ENCODE measurements around the gene IP6K3.

The IP6K3 gene

DNA sequence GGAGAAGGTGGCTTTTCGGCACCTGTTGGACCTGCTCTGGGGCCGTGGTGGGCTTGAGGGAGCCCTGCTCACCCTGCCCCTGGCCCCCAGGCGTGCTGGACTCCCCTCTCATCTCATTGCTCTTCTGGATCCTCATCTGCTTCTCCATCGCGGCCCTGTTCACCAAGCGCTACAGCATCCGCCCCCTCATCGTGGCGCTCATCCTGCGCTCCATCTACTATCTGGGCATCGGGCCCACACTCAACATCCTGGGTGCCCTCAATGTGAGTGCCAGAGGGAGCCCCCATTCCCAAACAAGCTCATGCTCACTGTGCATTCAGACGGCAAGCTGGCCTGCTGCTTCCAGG lies 57.6 kb downstream of the IP6K3 start:
- no peak for DNase-seq (ENCODE audit: low spot score)

DNA sequence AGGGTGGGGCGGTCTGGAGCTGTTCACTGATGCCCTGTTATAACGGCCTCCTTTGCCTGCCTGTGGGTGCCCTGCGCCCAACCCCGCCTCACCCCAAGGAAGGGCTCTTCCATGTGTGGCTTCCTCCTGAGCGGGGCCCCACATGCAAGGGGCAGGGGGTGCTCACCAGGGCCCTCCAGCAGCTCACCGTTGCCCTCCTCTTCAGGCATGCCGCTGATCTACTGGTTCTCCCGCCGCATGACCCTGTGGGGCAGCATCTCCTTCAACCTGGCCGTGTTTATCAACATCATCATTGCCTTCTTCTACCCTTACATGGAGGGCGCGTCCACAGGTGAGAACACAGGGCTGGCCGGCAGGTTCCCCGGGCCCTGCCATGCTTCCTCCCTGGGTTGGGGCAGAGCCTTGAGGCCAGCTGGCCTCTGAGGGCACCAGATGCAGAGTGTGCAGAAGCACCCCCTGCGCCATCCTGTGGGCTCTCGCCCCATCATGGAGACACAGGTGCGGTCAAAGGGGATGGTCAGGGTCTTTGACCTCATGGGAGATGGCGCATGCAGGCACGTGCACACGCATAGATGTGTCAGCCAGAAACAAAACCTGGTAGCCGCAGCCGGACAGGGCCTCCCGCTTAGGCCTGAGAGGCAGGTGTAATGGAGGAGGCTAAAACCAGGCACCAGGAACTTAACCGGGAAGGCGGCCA lies 58.1 kb downstream of the IP6K3 start:
- DNase-seq (ENCODE audit: low spot score), result no peak

DNA sequence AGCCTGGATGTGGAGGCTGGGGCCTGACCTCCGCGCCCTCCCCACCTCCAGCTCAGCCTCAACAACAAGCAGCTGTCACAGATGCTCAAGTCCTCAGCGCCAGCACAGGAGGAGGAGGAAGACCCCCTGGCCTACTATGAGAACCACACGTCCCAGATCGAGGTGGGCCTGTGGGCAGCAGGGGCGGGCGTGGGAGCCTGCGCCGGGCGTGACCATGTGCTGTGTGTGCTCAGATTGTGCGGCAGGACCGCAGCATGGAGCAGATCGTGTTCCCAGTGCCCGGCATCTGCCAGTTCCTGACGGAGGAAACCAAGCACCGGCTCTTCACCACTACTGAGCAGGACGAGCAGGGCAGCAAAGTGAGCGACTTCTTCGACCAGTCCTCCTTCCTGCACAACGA lies 58.7 kb downstream of the IP6K3 start:
- DNase-seq (ENCODE audit: low spot score), result no peak

DNA sequence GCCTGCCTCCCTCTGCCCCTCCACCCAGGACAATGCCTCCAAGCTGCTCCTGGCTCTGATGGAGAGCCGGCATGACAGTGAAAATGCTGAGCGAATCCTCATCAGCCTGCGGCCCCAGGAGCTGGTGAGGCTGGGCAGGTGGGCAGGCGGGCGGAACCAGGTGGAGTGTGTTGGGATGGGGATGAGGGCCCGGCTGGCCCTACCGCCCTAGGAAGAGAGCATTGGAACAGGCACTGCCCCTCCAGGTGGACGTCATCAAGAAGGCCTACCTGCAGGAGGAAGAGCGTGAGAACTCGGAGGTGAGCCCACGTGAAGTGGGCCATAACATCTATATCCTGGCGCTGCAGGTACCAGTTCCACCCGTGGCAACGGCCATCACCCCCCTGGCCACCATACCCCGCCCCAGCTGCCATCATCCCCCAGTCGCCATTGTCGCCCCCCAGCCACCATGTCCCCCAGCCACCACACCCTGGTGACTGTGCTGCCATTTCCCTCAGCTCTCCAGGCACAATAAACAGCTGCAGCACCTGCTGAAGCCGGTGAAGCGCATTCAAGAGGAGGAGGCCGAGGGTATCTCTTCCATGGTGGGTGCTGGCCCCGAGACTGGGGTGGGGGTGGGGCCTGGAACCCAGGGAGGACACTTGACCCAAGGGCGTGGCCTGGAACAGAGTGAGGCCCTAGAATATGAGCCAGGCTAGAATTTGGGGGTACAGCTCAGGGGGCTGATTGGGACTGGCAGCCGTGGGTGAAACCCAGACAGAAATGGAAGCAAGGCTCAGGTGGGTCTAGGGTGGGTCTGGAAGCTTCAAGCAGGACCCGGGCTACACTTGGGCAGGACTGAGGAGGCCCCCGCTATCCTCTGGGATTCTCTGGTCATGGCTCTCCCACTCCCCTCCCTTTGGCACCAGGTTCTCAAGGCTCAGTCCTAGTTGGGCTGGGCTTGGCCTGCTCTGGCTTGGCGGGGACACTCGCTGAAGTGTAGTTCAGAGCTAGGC lies 59.4 kb downstream of the IP6K3 start:
- no peak for DNase-seq (ENCODE audit: low spot score)

DNA sequence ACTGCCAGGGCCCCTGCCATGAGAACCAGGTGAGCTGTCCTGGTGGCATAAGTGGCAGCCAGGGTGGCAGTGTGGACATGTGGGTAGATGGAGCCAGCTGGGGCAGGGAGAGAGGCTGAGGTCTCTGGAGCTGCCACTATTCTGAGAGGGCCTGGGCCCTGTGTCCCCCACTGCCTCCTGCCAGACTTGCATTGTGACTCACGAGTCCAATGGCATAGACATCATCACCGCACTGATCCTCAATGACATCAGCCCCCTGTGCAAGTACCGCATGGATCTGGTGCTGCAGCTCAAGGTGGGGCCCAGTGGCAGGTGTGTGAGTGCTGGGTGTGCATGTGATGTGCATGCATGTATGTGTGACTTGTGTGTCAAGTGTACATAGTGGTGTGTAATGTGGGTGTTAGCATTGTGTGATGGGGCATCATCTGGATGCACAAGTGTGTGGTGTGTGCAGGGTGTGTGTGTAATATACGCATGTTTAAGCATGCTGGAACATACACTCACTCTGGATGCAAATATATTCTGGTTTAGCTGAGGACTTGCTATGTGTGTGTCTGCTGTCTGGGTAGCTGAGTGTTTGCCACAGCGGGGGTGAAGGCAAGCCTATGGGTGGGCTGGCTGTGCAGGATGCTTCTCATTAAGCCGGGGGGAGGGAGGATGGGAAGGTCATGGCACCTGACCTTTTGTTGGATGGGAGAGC lies 60.3 kb downstream of the IP6K3 start:
- no peak for DNase-seq (ENCODE audit: low spot score)

DNA sequence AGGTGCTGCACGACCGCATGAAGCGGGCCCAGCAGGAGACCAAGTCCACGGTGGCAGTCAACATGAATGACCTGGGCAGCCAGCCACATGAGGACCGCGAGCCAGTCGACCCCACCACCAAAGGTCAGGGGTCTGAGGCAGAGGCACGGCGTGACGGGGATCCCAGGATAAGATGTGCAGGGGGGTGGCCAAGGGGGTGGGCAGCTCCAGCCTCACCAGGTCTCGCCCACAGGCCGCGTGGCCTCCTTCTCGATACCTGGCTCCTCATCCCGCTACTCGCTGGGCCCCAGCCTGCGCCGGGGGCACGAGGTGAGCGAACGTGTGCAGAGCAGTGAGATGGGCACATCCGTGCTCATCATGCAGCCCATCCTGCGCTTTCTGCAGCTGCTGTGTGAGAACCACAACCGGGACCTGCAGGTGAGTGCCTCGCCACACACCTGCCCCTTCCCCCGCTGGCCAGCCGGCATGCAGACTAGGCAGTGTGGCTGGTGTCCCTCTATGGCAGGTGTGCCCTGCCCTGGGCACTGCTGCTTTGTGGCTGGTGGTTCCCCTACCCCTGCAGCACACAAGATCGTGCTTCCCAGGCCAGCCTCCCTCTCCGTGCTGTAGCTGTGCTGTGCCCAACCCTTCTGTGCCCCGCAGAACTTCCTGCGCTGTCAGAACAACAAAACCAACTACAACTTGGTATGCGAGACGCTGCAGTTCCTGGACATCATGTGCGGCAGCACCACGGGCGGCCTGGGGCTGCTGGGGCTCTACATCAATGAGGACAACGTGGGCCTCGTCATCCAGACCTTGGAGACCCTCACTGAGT lies 61.1 kb downstream of the IP6K3 start:
- DNase-seq (ENCODE audit: low spot score), result no peak

DNA sequence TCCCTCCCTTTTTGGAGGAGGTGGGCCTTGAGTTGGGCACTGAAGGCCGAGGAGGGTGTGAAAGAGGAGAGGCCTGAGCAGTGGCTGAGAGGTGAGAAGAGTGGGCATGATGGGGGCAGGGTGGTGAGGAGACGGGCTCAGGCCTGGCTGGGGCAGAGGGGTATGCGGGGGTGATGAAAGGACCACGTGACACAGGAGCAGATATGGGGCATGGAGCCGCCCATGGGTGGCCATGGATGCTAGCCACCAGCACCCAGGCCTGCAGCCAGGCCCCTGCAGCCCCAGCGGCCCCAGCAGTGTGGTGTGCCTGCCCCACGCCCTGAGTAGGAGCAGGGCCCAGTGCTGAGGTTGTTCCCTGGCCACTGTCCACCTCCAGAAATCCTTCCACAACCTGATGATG lies 61.7 kb downstream of the IP6K3 start:
- DNase-seq (ENCODE audit: low spot score), result no peak

DNA sequence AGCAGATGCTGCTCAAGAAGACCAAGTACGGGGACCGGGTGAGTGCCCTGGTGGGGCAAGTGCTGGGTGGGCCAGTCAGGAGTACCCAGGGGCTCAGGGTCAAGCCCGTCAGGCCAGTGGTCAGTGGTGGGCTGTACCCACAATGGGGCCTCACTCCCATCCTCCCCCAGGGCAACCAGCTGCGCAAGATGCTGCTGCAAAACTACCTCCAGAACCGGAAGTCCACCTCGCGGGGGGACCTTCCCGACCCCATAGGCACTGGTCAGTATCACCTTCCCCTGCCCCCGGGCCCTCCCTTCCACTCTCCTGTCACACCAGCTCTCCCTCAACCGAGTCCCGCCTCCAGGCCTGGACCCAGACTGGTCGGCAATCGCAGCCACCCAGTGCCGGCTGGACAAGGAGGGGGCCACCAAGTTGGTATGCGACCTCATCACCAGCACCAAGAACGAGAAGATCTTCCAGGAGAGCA lies 62.2 kb downstream of the IP6K3 start:
- no peak for DNase-seq (ENCODE audit: low spot score)

DNA sequence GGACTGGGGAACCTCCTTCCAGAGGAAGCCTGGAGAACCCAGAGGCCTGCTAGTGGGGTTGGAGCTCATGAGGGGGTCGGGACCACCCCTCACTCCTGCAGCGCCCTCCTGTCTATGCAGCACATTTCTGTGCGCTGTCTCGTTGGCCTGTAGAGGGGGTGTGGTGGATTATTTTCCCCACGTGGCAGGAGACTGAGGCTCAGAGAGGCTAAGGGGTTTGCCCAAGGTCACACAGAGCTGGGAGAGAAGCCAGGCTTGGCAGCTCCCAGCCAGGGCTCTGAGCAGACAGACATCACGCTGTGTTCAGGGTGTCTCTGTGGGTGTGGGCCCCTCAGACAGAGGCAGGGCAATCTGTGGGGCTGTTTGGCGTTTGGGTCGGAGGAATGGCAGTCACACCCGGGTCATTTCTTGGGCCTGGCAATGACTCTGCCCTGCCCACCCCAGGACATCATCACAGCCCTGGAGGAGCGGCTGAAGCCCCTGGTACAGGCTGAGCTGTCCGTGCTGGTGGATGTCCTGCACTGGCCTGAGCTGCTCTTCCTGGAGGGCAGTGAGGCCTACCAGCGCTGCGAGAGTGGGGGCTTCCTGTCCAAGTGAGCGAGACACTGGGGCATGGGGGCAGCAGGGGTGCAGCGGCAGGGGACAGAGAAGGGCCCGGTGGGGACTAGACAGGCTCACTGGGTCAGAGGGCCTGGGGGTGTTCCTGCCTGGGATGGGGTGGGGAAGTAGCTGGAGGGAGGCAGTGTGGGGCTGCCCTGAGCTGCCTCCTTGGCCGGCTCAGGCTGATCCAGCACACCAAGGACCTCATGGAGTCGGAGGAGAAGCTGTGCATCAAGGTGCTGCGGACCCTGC lies 62.9 kb downstream of the IP6K3 start:
- no peak for DNase-seq (ENCODE audit: low spot score)

DNA sequence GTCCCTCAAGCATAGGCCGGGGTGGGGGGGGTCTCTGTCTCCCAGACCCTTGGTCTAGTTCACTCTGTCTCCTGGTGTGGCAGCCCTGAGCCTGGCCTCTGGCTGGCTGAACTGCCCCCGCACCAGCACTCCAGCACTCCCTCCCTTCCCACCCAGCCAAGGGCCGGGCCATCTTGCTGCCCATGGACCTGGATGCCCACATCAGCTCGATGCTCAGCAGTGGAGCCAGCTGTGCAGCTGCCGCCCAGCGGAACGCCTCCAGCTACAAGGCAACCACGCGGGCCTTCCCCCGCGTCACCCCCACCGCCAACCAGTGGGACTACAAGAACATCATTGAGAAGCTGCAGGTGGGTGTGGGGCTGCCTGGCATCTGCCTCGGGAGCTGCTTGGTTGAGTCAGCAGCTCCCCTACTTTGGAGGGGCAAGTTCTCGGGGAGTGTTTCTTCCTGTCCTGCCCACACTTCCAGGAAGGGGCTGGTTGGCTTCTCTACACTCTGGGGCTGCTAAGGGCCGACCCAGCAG lies 63.6 kb downstream of the IP6K3 start:
- no peak for DNase-seq (ENCODE audit: low spot score)

DNA sequence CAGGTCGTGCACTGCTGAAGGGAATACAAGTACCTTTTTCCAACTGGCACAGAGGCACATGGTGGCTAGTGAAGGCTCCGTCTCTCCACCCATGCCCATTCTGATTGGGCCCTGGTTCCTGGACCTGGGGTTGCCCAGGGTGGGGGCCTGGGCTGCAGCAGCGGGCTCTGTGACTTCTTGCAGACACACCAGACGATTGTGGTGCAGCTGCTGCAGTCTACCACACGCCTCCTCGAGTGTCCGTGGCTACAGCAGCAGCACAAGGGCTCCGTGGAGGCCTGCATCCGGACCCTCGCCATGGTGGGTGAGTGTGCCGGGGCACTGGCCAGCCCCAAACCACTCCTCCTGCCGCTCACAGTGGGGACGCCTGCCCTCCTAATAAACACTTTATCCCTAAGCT lies 64.4 kb downstream of the IP6K3 start:
- no peak for DNase-seq (ENCODE audit: low spot score)

DNA sequence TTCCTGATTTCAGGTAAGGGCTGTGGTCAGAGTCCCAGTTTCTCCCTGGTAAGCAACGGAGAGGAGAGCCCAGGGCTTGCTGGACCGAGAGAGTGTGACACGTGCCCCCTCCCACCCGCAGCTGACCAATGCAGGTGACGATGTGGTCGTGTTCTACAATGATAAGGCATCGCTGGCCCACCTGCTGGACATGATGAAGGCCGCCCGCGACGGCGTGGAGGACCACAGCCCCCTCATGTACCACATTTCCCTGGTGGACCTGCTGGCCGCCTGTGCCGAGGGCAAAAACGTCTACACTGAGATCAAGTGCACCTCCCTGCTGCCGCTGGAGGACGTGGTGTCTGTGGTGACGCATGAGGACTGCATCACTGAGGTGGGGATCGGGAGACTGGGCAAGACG lies 66.9 kb downstream of the IP6K3 start:
- DNase-seq (ENCODE audit: low spot score), result no peak

DNA sequence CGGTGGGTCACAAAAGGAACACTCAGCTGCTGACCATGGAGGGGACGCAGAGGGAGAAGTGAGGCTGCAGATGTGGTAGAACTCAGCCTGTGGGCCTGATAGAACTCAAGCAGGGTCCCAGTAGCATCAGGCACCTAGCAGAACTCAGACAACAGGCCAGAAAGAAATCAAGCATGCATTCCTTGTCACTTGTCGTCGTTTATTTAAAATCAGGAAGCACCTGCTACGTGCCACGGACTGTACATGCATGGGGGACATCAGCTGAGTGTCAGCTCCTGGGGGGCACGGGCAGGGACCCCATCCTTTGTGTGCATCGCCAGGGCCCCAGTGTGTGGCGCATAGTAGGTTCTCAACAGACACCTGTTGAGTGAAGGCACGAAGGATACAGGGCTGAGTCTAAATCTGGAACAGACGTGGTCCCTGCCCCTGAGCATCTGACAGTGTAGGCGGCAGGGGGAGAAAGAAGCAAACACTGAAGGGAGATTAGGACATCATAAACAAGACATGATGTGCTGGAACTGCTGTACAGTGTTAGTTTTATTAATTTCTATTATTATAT lies 67.7 kb downstream of the IP6K3 start:
- no peak for DNase-seq (ENCODE audit: low spot score)

DNA sequence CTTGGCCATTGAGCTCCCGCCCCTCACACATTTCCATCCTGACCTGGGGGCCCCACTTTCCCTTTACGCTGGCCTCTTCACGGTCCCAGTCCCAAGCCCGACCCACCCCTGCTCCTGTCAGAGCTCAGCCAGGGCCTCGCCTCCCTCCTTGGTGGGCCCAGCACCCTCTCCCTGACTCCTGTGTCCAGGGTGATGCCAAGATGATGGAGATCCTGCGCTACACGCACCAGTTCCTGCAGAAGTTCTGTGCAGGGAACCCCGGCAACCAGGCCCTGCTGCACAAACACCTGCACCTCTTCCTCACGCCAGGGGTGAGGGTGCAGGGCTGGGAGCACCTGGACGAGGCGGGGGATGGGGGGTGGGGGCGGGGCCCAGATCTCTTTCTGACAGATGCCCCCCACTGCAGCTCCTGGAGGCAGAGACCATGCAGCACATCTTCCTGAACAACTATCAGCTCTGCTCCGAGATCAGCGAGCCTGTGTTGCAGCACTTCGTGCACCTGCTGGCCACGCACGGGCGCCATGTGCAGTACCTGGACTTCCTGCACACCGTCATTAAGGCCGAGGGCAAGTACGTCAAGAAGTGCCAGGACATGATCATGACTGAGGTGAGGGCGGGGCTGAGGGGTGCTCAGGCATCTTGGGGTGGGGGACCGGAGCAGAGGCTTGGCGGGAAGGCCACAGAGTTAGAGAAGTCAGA lies 68.3 kb downstream of the IP6K3 start:
- no peak for DNase-seq (ENCODE audit: low spot score)

DNA sequence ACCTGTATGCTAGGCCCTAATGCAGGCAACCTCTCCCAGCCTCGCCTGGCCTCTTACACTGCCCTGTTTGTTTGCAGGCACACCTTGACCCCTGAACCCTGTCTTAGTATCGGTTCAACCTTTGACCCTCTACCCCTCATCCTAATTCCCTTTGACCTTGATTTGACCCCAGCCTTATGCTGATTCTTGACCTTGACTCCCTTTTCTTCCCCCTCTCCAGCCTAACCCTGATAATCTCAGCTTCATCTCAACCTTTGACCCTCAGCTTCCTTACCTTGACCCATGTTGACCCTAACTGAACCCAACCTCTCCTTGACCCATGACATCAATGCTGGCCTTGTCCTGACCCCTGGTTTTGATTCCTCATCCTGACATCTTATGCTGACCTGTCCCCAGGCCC lies 69.0 kb downstream of the IP6K3 start:
- no peak for DNase-seq (ENCODE audit: low spot score)

DNA sequence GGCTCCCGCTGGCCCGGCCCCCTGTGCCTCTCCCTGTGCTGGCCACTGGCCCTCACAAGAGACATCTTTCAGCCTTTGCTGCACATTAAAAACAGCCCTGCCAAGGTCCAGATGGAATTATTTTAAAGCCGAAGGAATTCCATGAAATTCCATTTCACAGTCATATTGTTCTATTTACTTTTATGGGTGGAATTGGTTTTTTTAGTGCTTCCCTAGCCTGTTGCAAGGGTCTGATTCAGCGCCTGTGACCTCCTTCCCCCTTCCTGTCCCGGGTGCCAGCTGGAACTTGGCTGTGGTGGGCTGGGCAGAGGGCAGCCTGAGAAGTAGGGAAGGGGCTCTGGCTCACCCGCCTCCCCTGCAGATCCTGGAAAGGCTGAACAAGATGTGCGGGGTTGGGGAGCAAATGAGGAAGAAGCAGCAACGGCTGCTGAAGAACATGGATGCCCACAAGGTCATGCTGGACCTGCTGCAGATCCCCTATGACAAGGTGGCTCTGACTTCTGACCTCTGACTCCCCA lies 69.5 kb downstream of the IP6K3 start:
- DNase-seq (ENCODE audit: low spot score), result no peak

DNA sequence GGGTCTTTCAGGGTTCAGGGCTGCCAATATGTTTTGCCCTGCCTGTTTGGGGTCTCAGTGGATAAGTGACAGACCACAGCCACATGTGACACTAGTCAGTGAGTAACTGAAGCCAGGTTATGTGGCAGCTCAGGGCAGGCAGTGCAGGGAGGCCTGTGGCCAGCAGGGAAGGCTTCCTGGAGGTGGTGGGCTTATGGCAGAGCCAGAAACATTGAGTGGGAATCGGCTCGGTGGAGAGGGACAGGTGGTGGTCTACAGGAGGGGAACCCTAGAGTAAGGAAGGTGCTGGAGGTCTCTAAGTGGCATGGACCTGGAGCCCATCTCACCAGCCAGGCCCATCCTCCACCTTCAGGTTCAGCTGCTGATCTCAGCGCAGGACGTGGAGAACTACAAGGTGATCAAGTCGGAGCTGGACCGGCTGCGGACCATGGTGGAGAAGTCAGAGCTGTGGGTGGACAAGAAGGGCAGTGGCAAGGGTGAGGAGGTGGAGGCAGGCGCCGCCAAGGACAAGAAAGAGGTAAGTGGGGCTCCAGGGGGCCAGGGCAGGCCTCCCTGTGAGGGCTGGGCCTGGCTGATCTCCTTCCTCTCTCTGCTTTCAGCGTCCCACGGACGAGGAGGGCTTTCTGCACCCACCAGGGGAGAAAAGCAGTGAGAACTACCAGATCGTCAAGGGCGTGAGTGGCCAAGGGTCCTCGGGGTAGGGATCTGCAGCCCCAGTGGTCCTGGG lies 70.1 kb downstream of the IP6K3 start:
- no peak for DNase-seq (ENCODE audit: low spot score)

DNA sequence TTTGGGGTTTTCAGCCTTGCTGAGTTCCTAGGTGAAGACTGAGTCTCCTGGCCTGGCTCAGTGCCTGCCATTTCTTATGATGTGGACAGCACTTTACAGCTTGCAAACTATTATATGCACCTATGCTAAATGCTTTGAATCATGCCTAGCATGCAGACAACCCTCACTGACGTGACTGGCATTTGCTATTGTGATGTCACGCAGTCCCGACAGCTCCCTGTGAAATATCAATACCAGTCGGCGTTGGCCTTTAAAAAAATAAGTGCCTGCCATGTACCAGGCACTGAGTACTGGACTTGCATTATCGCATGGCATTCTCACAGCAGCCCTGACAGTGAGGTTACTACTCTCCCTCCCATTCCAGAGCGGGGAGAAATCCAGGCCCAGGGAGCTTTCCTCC lies 70.7 kb downstream of the IP6K3 start:
- DNase-seq (ENCODE audit: low spot score), result no peak

DNA sequence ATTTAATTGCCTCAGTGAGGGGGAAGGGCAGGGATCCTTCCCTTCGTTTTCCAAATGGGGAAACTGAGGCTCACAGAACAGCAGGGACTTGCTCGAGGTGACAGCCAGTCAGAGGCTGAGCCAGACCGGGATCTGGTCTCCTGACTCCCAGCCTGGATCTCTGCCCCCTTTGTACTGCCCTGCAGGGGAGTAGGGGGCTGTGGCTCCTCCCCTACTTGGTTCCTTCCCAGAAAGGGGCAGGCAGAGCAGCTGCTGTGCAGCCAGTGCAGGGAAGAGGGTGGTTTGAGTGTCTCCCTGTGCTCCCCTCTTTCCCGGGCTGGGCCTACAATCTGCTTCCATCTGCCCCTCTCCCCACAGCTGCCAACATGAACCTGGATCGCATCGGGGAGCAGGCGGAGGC lies 72.9 kb downstream of the IP6K3 start:
- no peak for DNase-seq (ENCODE audit: low spot score)

Measured in D341Med (cell line).